Activated CD4-positive, alpha-beta T cell treated with anti-CD3 and anti-CD28 coated beads, Interleukin-2, amount 50 U/mL, for 16 hours (primary cell): ENCODE results near the gene DPM1.
A peak's percentile ranks its signal among the peaks of the same experiment; 100 is the strongest.

Experiments
- DNase-seq: peaks from one replicate; pipeline ENCODE4 v3.0.0-alpha.2; 2020

Gene DPM1

DNA sequence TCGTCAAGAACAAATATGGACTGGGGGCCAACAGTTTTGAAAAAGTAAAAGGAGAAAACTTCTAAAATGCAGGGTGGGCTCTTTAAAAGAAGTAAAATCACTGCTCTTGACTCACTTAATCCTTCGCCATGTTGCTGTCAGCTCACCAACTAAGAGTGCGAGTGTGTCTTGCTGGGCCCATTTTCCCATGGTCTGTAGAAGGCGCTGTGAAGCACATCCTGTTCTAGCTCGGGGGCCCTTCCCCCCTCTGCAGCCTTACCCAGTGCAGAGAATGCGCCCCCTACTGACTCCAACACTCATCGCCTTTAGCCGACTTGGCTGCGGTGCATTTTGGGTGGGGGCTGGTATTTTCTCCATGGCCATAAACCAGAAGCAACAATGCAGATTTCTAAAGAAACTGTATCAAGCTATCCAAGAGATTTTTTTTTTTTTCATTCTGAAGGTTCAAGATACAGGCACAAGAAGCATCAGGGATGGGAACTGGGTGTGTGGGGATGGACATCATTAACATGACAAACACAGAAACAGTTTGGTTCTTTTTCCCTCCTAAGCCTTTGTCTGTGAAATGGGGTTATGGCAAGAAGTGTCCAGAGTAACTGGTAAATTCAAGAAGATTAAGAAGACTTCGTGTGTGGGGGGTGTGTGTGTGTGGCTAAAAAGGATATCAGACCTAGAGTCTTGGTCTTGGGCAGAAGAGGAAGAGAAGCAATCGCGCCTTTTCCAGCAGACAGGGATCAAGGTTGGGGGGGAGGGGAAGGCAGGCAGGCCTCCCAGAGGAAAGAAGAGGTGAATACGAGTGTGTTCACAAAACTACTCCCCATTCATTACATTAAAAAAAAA, 28.8 kb downstream of the DPM1 start:
- DNase-seq = peak; percentile 97

DNA sequence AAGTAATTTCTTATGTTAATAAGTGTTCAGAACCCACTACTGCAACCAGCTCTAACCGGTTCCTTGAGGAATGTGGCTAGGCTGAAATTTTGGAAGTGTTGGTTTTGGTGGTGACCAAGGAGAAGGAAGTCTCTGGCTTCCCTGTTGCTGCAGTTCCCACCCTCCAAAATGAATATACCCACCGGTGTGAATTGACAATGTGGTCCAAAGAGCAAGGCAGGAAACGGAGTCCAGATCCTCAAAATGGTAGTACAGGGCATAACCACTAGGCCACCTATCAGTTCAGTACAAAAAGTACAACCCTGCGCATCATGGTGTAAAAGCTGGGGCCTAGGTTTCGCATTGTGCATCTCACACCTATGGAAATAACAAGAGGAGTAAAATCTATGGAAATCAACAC, 29.9 kb downstream of the DPM1 start:
- peak; percentile 18 for DNase-seq

DNA sequence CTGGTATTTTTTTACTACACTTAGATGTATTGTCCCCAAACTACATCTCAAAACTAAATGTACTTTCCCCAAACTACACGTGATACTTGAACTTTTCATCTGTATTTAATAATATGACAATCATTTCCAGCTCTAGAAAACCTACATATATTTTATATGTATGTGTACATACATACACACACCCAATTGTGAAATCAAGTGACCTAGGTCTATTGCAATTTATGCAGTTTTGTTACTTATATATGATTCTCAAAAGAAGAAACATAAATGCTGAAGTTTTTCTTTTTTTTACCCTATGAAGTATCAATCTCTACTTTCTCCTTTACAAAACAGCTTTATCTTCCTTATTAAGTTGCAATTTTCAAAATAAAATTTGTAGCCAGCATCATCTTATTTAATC, 31.8 kb downstream of the DPM1 start:
- no peak for DNase-seq

DNA sequence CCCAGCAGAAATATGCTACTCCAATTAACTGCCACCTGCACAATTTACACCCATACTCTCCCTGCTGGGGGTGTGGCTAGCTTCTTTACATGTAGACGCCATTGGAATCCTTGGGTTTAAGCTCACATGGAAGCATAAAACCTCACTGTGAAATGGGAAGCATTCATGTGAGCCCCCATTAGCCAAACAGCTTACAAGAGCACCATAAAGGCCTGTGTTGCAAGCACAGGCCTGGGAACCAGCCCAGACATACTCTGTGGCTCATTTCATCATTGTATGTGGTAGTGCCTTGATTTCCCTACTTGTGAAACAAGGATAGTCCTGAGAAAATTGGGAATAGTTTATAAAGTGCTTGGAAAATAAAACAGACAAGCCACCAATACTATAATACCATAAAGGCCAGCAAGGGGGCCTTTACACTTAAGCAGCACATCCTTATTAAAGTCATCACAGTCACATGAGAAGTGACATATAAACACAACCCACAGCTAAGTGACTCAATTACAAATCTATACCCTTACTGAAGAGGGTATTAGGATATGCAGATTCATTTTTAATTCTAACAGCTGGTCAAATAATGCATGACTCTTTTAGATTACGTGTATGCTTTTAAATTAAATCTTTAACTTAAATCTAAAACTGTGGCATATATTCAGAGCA, 33.9 kb downstream of the DPM1 start:
- DNase-seq = no peak

DNA sequence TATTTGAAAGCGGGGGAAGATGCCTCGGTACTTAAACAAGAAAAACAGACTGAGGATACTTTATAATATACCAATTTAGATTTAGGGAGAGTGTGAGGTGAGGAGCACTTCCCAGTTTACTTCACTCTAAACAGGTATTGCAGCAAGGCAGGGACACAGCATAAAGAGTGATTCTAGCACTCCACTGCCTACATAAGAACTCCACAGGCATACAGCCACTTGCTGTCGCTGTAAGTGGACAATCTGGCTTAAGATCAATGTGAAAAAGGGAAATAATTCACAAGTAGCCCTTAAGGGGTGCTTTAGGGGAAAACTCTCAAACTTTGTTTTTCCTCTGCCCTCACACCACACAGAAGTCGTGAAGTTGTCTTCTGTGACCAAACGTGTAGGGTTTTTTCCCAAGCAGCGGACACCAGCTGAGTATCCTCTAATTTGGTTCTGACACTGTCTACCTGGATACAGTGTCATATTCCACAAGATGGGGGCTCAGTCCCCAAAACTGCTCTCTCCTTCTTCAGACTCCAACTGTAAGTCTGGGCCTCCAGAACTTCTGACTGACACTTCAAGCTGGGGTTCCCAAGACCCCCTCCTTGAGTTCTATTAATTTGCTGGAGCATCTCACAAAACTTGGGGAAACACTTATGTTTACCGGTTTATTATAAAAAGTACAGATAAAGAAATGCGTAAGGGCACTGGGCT, 36.4 kb downstream of the DPM1 start:
- DNase-seq = no peak

DNA sequence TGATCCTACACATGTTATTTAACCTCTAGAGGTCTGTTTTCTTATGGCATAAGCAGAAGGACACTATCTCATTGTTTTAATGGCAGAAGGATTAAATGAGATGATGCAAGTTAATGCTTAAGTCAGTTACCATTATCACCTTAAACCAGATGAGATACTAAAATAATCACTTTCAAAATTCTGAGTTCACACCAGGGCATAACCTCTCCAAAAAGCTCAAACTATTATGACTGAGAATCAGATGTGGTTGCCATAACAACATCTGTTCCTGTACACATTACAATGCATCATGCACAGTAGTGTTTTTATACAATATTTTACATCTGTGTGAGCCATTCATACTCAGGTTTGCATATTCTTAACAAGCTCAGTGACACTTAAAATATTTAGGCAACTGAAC, 37.3 kb downstream of the DPM1 start:
- peak; percentile 31 for DNase-seq

DNA sequence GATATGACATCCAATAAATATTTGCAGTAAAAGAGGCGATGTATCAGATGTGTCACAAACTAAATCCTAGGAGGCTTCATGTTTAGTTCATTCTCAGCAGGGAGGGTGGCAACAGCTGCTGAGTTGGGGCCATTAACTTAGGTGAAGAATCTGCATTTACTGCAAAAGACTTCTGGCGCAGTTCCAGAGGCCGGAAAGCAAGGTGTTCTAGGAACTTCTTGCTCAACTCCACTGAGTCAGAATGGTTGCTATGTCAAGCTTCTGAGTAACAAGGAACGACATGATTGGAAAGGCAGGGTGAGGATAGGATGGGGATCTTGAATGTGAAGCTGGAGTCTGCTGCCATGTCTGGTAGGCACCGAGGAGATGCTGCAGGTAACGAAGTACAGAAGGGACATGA, 38.8 kb downstream of the DPM1 start:
- no peak for DNase-seq

DNA sequence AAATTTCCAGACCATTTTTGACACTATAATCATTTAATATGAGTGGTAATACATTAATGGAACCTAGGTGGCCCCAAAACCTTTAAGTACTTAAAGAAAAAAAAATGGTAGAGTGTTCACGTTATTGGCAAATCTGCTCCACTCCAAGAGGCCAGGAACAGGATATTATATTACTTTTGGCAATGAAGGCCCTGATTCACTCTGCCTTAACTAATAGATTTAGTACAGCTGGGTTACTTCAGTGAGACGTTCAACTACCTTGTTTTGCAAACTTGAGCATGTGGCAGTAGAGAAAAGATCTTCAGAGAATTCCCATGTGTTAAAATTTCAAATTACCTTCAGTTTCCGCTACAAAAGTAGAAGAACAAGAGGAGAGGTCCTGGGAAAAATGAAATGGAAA, 39.9 kb downstream of the DPM1 start:
- DNase-seq = no peak

DNA sequence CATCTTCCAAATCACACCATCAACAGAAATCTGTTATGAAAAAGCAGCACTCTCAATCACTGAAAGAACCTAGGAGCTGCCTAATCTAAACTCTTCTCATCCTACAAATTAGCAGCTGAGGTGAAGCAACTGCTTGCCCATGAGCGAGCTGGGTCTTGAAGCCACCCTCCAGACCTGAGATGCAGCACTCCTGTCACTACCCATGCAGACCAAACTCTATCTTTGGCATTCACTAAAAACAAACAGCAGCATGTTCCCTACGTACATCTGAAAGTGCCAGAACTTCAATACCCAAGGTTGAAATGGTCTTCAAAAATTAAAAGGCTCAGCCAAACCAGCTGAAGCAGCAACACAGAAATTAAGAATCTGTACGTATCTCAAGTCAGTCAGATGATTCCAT, 41.4 kb downstream of the DPM1 start:
- DNase-seq = no peak

DNA sequence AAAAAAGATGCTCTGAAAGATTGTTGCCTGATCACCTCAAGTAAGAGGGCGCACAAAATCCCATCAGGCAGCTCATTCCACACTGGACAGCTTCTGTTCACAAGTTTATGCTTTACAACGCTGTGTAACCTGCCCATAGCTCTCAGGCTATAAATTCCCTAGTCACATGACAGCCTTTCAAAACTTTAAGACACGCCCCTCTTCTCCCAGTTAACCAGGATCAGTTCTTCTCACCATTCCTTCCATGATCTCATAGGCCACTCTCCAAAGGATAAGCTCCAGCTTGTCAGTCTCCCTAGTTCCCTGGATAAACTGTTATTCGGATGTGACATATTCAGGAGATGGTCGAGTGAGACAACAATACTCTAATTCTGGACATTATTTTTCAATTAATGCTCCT, 42.1 kb downstream of the DPM1 start:
- DNase-seq = no peak

DNA sequence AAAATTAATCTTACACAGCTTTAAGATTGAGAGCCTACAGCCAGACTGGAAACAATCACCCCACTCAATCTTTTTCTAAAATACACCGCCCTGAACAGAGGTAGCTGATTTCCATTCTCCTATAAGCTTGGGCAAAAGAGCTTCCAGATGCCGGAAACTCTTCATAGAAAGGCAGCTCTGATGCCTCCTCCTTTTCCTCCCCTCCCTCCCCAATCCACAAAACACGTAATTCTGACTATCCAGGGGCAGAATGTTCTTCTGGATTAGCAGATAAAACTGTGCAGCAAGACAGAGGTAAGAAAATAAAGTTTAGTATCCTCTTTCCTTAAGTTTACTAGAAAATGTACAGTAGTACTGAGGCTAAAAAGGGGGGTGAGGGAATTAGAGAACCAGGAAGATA, 42.9 kb downstream of the DPM1 start:
- no peak for DNase-seq

DNA sequence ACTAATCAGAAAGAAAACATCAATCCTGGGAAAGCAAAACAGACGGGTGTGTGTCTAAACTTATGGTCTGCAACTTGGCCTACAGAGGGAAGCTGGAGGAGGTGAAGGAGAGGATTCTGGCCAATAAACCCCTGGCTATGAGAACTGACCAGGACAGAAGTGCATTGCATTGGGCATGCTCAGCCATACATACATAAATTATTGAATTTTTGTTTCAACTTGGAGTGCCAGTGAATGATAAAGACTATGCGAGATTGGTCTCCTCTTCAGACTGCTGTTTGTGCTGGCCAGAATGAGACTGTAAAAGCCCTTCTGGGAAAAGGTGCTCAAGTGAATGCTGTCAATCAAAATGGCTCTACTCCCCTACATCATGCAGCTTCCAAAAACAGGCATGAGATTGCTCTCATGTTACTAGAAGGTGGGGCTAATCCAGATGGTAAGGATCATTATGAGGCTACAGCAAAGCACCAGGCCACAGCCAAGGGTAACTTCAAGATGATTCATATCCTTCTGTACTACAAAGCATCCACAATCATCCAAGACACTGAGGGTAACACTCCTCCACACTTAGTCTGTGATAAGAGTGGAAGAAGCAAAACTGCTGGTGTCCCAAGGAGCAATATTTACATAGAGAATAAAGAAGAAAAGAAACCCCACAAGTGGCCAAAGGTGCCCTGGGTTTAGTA, 44.5 kb downstream of the DPM1 start:
- DNase-seq = peak; percentile 73

DNA sequence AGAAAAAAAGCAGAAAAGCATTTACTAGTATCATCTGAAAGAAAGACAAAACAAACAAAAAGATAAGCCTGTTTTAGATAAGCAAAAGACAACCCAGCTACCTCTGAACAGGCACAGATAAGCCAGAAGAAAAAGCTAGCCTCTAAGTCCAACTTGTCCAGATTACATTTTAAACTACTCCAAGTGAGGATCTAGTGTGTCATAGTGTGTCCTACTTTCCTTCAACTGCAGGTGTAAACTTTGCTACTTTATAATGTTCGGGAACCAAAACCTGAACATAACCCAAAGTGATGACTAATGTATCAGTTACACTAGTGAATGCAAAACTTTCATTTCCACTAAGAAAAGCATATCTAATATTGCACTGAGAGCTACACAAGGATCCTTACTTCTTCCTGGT, 46.6 kb downstream of the DPM1 start:
- peak; percentile 43 for DNase-seq

DNA sequence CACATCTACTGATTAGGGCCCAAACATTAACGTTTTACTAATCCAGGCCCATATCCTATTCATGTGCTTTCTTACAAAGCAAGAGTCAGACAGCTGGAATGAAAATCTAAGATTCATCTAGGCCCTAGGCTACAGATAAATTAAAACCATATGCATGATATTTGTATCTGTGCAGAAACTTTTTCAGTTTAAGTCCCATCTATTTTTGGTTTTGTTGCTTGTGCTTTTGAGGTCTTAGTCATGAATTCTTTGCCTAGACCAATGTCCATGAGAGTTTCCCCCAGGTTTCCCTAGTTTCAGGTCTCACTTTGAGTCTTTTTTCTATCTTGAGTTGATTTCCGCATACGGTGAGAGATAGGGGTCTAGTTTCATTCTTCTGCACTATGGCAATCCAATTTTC, 47.3 kb downstream of the DPM1 start:
- DNase-seq = no peak

DNA sequence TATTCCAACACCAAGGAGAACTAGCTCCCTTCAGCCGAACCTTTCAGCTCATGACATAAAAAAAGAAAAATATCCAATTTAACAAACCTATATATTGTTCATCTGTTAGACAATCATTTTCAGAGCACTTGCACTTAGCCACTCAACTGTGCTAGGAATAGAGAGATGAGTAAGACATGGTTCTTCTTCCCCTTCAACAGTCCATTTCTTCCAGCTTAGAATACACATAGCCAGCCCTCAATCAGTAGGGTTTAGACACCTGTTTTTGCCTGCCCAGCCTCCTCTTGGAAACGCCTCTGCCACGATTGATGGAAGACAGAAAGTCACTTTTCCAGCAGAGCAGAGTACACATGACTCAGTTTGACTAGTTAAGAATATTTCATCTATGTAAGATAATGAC, 48.9 kb downstream of the DPM1 start:
- DNase-seq = no peak

DNA sequence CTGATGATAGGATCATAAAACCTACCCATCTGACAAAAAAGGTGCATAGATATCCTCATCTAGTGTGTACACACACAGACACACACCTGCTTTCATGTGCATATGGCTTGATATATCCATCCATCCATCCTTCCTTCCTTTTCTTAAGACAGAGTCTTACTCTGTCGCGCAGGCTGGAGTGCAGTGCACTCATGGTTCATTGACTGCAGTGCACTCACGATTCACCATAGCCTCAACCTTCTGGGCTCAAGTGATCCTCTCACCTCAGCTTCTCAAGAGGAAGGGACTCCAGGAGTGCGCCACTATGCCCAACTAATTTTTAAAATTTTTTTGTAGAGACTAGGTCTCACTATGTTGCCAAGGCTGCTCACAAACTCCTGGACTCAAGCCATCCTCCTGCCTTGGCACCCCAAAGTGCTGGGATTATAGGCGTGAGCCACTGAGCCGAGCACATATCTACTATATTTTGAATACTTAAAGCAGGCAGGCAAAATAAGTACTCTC, 54.2 kb downstream of the DPM1 start:
- no peak for DNase-seq

DNA sequence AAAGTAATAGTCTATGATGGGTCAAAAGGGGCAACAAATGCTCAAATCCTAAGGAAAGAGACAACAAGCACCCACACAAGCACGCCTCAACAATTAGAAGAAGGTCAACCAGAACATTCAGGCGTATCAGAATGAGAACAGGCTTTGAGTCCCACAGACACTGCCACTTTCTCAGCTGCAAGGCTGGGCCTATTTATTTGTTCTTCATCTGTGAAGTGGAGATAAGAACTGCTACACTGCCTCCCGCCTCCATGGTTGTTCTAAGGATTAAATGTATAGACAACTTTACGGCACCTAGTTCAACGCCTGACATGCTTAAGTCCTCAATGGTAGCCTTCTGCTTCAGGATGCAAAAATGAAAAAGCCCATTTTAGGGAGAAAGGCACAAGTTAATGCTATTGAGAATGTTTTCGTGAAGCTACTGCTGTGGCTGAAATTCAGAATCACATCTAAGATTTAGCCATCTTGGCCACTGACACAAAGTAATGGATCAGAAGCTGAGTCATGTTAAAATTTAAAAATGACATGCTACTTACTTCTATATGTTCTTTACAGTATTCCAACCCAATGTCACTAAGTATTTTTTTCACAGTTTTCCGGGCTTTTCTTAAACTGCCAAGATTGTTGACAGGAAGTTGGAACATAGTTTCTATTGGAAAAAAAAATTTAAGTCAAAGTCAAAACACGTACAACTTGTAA, 54.8 kb downstream of the DPM1 start:
- no peak for DNase-seq

DNA sequence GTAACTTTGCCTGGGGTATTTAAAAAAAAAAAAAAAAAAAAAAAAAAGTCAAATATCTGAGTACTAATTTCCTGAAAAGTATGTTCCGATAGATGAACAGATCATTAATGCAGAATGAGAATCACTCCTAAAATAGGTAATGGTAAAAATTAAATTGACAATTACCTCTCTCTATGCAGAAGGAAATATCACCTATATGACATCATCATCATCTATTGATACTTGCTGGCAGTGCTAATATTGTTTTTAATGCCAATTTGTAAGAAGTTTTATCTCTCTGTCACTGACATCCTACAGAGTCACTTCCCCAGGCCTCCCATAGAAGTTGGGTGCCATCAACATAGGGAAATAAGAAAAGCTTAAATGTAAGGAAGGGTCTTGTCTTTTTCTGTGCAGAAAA, 57.0 kb downstream of the DPM1 start:
- no peak for DNase-seq

DNA sequence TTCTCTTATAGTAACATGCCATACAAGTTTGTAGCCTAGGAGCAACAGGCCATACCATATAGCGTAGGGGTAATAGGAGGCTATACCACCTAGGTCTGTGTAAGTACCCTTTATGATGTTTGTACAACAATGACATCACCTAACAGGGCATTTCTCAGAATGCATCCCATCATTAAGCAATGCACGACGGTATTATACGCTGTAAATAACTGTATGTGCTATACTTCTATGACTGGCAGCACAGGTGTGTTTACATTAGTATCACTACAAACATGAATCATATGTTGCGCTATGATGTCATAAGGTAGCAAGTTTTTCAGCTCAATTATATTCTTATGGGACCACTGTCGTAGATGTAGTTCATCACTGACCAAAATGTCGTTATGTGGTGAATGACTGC, 58.1 kb downstream of the DPM1 start:
- no peak for DNase-seq

DNA sequence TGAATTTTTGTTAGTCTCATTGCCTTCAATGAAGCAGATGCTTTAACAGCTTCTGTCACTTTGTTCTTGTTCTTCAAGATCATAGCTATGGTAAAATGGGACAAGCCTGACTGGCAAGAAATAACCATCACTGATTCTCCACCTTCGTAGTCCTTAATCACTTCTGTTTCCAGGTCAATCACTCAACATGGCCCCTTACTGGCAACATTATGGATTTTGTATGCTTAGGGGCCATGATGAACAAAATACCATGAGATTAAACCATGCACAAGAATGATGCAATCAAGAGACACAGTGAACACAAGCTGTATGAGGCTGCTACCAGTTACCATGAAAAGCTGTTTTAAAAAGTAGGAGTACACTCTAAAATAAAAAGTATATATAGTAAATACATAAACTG, 59.9 kb downstream of the DPM1 start:
- DNase-seq = no peak

DNA sequence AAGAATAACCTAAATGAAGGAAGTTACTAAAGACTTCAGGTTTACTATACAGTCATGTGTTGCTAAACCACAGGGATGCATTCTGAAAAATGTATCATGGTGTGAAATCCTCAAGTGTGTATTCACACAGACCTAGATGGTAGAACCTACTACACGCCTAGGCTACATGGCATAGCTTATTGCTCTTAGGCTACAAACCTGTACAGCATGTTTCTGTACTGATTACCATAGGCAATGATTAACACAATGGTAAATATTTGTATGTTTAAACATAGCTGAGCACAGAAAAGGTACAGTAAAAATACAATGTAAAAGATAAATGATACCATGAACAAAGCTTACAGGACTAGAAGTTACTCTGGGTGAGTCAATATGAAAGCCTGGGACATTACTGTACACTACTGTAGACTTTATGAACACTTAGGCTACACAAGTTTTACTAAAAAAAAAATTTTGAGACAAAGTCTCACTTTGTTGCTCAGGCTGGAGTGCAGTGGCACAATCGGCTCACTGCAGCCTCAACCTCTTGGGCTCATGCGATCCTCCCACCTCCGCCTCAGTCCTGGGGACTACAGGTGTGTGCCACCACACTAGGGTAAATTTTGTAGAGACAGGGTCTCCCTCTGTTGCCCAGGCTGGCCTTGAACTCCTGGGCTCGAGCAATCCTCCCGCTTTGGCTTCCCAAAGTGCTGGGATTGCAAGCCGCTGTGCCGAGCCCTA, 63.1 kb downstream of the DPM1 start:
- no peak for DNase-seq

DNA sequence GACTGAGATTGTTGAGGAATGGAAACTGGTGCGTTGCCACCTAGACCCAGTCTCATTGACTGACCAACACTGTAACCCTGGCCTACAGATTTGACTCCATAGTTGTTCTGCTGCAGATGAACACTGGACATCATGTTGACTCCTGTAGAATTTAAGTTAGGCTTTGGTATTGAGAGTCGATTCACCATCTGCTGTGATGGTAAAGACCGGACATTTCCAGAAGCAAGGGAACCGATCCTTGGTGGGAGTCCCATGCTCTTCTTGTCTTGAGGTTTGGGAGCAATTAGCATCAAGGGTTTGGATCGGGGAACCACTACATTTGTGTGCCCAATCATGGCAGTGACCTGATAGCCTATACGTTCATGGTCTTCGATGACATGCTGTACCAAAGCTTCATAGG, 64.7 kb downstream of the DPM1 start:
- DNase-seq = no peak
